Esophagus muscularis mucosa (tissue), 4 donors: Measurements from ENCODE around the gene NCKAP5. TPM values are rescaled to one million over a fixed set of nuclear protein-coding genes. Genes with fewer than 3 reads are reported as not detected.

ENCODE experiments used
- DNase-seq: peaks from one replicate; pipeline ENCODE4 v3.0.0-alpha.2; 2017; ENCODE audit errors: extremely low spot score
- H3K27ac ChIP-seq, 4 donors: fragments of 200-600 bp; sonication (generic); replicated peaks in 1 of 4; 1 replicate in 3 of 4; 2 replicates in 1 of 4; pipeline ENCODE4 v1.5.1; 2016 to 2019; ENCODE audit warnings: mild to moderate bottlenecking in 1 of 4
- H3K27me3 ChIP-seq, 4 donors: fragments of 200-600 bp; sonication (generic); one replicate each; pipeline versions ENCODE4 v1.5.1 to v1.6.0; 2016 to 2019
- H3K36me3 ChIP-seq, 4 donors: fragments of 200-600 bp; sonication (generic); one replicate each; pipeline ENCODE4 v1.5.1; 2016 to 2019
- H3K4me1 ChIP-seq, 4 donors: fragments of 200-600 bp; sonication (generic); one replicate each; pipeline ENCODE4 v1.5.1; 2016 to 2019
- H3K4me3 ChIP-seq, 4 donors: fragments of 200-600 bp; sonication (generic); 1 replicate in 2 of 4; 2 replicates in 2 of 4; pipeline ENCODE4 v1.5.1; 2016 to 2019; ENCODE audit warnings: mild to moderate bottlenecking in 4 of 4, moderate library complexity in 1 of 4
- H3K9me3 ChIP-seq, 4 donors: fragments of 200-600 bp; sonication (generic); 1 replicate in 3 of 4; 2 replicates in 1 of 4; pipeline ENCODE4 v1.5.1; 2016 to 2019
- CTCF ChIP-seq, 3 experiments: fragments of 200-600 bp in 2 of 3; fragments of 450-650 bp in 1 of 3; sonication (generic) in 2 of 3; IDR thresholded peaks; one replicate each; pipeline ENCODE4 v1.5.1; 2017 to 2019; ENCODE audit warnings: antibody characterized with exemption in 3 of 3, mild to moderate bottlenecking in 2 of 3, moderate library complexity in 1 of 3
- EP300 ChIP-seq: sonication (generic); formaldehyde crosslinking; IDR thresholded peaks from one replicate; pipeline ENCODE4 v1.6.1; 2017; ENCODE audit warnings: antibody characterized with exemption
- POLR2A ChIP-seq: fragments of 450-650 bp; IDR thresholded peaks from one replicate; pipeline ENCODE4 v1.6.1; 2017; ENCODE audit warnings: antibody characterized with exemption, moderate library complexity, mild to moderate bottlenecking, low read depth
- POLR2AphosphoS5 ChIP-seq, 2 donors: sonication (generic); formaldehyde crosslinking; IDR thresholded peaks; one replicate each; pipeline ENCODE4 v1.6.1; 2017; ENCODE audit warnings: antibody characterized with exemption in 2 of 2
- WGBS: methylation state at CpG from one replicate; pipeline ENCODE4 v1.1.5; 2018; 5-methylcytosine and 5-hydroxymethylcytosine counted together
- intact Hi-C: fragments of 100-400 bp; cut with DNase I; formaldehyde crosslinking; loops from one replicate; pipeline ENCODE4 v1.15.1; 2023
- total RNA-seq, 4 donors: library from RNA; depleted of rRNA; stranded (reverse); fragments of >200 nt; gene quantifications; one replicate each; pipeline versions ENCODE4 v1.1.0 to v1.2.1, GENCODE V29; 2016

NCKAP5 gene
- total RNA-seq, 4 donors from 2014 or later: 0.33 to 1.8 (median 1.0) TPM

- no peaks in the 10 kb centered on the region for H3K9me3 ChIP-seq
Measured at GRCh38 chr2:133177196-133177595, 391.1 kb downstream of the NCKAP5 start.

GRCh38 chr2:133175926-133176325 lies 392.3 kb downstream of the NCKAP5 start:
- Histone ChIP-seq H3K4me3 (no peak overlapping the region), H3K36me3 (no peaks in the 10 kb centered on the region), H3K4me1 (no peaks in the 10 kb centered on the region), H3K27me3 (peaks cover 0 to 8% (median 0%) of the 10 kb centered on the region in 4 donors), H3K27ac (no peak overlapping the region), H3K9me3 (no peaks in the 10 kb centered on the region)
- WGBS: 96% methylated on average over 3 of the region's 3 CpGs
- no peak for DNase-seq
- TF ChIP-seq CTCF (IDR thresholded peaks at IDR 0.05) (no peak), EP300 (no peak), POLR2AphosphoS5 (IDR thresholded peaks at IDR 0.05) (no peak), POLR2A (no peak)
- intact Hi-C loops: no loop called here

More at GRCh38 chr2:133177196-133177595, 391.1 kb downstream of the NCKAP5 start:
- DNase-seq: no peak
- TF ChIP-seq POLR2AphosphoS5 (IDR thresholded peaks at IDR 0.05) (no peak), CTCF (IDR thresholded peaks at IDR 0.05) (no peak), POLR2A (no peak), EP300 (no peak)
- WGBS: 92% methylated on average over 4 of the region's 4 CpGs
- intact Hi-C loops: no loop called here
- no peak overlapping the region for H3K27ac ChIP-seq
- no peaks in the 10 kb centered on the region for H3K36me3 ChIP-seq
- no peak overlapping the region for H3K4me3 ChIP-seq
- H3K27me3 ChIP-seq: peaks cover 0 to 8% (median 0%) of the 10 kb centered on the region in 4 donors
- H3K4me1 ChIP-seq: no peaks in the 10 kb centered on the region

GRCh38 chr2:133173224-133173623 lies 395.0 kb downstream of the NCKAP5 start:
- Histone ChIP-seq H3K27ac (no peak overlapping the region), H3K4me3 (no peak overlapping the region), H3K36me3 (no peaks in the 10 kb centered on the region), H3K9me3 (no peaks in the 10 kb centered on the region), H3K27me3 (peaks cover 0 to 15% (median 0%) of the 10 kb centered on the region in 4 donors), H3K4me1 (no peaks in the 10 kb centered on the region)
- intact Hi-C loops: loop anchor here (5.0 kb wide), 1 partner anchor 669 kb away; no protein-coding TSS in a partner anchor
- DNase-seq: no peak
- TF ChIP-seq EP300: no peak

DNA sequence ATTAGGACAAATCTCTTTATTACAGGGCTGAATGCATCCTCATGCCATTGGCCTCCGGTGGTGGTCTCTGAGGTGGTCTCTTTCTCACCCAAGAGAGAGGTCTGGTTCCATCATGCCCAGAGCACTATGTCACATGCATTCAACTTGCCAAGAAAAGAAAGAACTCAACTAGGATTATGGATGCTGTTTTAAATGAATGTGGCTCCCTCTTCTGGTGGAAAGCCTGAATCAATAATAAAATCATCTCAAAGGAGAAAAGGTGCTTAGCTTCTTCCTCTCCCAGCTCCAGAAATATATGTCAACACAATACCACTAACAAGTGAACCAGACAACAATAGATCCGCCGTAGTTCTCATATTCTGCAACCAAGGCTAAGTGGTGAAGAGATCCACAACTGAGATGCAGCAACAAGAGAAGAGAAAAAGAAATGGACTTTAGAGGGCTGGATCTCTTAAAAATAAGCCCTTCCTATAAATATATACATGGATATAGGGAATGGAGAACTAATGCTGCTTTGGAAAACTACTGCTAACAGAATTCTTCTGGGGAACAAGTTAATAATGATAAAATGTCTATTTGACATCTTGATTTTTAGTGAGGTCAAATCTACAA lies 396.8 kb downstream of the NCKAP5 start:
- 34% methylated on average over 3 of the region's 3 CpGs for WGBS

More for the DNA sequence above, 396.8 kb downstream of the NCKAP5 start:
- no peak for DNase-seq
- Histone ChIP-seq H3K27ac (no peak overlapping the region), H3K36me3 (no peaks in the 10 kb centered on the region), H3K4me1 (no peaks in the 10 kb centered on the region), H3K4me3 (no peak overlapping the region), H3K27me3 (peaks cover 0 to 7% (median 0%) of the 10 kb centered on the region in 4 donors), H3K9me3 (no peaks in the 10 kb centered on the region)
- TF ChIP-seq POLR2A (no peak), CTCF (IDR thresholded peaks at IDR 0.05) (peak; percentile 57 to 59 (median 58)), POLR2AphosphoS5 (IDR thresholded peaks at IDR 0.05) (no peak)
- intact Hi-C loops: loop anchor here (2.0 to 5.0 kb wide), 2 partner anchors 625 to 671 kb away; no protein-coding TSS in a partner anchor
